ENCODE results near the gene SGPP1. TPM values are rescaled to one million over a fixed set of nuclear protein-coding genes. Genes with fewer than 3 reads are reported as not detected.

The SGPP1 gene
- total RNA-seq, 1 experiment from 2014 or later, result 5.5 TPM

DNA sequence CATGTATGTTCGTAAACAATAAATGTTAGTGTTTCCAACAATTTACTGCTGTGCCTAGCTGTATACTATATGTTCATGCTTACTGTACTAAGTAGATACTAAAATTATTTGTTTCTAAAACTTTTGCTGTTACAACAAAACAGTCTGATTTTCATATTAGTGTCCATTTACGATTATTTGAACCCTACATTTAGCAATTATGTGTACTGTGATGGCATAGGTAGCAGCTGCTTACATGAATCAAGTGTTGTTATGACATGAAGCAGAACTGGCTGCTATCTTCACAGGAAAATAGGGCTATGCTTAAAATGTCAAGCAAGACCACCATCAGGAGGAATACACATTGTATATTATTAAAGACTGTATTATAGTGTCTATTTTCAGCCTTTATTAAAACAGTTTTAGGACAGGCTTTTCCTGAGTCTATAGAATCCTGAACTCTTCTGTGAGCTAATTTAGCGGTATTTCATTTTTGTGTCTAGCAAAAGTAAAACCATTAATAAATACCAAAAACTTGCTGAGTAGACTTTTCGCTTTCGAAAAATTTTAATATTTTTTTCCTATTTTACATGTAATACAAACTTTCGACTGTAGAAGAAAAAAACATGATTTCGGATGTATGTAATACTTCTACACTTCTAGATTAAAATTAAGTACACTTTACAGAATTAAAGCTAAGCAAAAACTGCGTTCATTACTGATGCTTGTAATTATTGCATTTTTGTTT, 85.0 kb downstream of the SGPP1 start:
- Mint-ChIP-seq H3K27ac (peak overlapping the region in 1 of 3 experiments; percentile 96; a peak in 2 of 7 replicates), H3K4me1 (peaks cover 2 to 12% of the 10 kb centered on the region in 2 experiments), H3K4me3 (peak overlapping the region; percentile 86 to 96), H3K36me3 (ENCODE audit: insufficient read depth in 1 of 3, low read depth in 3 of 3) (peaks cover 14 to 17% (median 17%) of the 10 kb centered on the region in 3 experiments), H3K9me3 (no peaks in the 10 kb centered on the region), H3K27me3 (ENCODE audit: low read depth) (no peaks in the 10 kb centered on the region)
- Histone ChIP-seq H2AFZ (ENCODE audit: low read length) (no peak overlapping the region), H2BK15ac (ENCODE audit: low read depth, low read length) (no peak overlapping the region), H4K91ac (ENCODE audit: insufficient read length, low read depth, low read length) (no peak overlapping the region), H3K56ac (ENCODE audit: insufficient read length, low read depth, low read length) (no peak overlapping the region), H2AK5ac (ENCODE audit: insufficient read length, low read length) (no peak overlapping the region), H2BK20ac (ENCODE audit: low read depth, low read length, poor library complexity, severe bottlenecking) (no peak overlapping the region), H4K20me1 (ENCODE audit: control insufficient read depth, insufficient read depth, insufficient read length) (no peaks in the 10 kb centered on the region), H3K9ac (ENCODE audit: extremely low read depth, insufficient read length, low read length) (peak overlapping the region; percentile 19), H2BK12ac (ENCODE audit: insufficient read length, low read depth, low read length) (no peak overlapping the region), H3K23ac (ENCODE audit: insufficient read length, low read depth, low read length) (no peak overlapping the region), H3K14ac (ENCODE audit: insufficient read depth, low read length) (no peak overlapping the region), H3T11ph (ENCODE audit: low read length) (no peak overlapping the region), H3K4me2 (ENCODE audit: insufficient read depth, insufficient read length, low read length) (peak overlapping the region; percentile 48), H4K8ac (replicated peaks; ENCODE audit: insufficient read length, low read depth, low read length) (no peak overlapping the region), H2BK120ac (ENCODE audit: low read depth, low read length, poor library complexity, severe bottlenecking) (no peak overlapping the region), H3K79me1 (ENCODE audit: insufficient read depth, low read depth, low read length, poor library complexity, severe bottlenecking) (peaks cover 3% of the 10 kb centered on the region), H3K27me3 (ENCODE audit: insufficient read depth, low read length) (no peaks in the 10 kb centered on the region), H2BK5ac (ENCODE audit: insufficient read length, low read length) (no peak overlapping the region), H3K4ac (ENCODE audit: low read depth, low read length) (no peak overlapping the region), H3K23me2 (ENCODE audit: insufficient read length, low read depth, low read length, poor library complexity, severe bottlenecking) (no peaks in the 10 kb centered on the region), H3K18ac (ENCODE audit: insufficient read length, low read depth, low read length) (no peak overlapping the region), H3K9me3 (ENCODE audit: control insufficient read depth, low read depth, low read length) (no peaks in the 10 kb centered on the region), H4K5ac (ENCODE audit: insufficient read length, low read depth, low read length) (no peak overlapping the region), H3K79me2 (ENCODE audit: insufficient read depth, low read length) (peaks cover 8% of the 10 kb centered on the region; the same call in 1 of the 2 replicates), H3K4me1 (ENCODE audit: insufficient read depth, low read length) (peaks cover 4% of the 10 kb centered on the region; the same call in 1 of the 2 replicates), H3K27ac (ENCODE audit: insufficient read length, low read depth, low read length) (no peak overlapping the region)
- WGBS (ENCODE audit: extremely low coverage, insufficient read length, low lambda C conversion rate), result no CpG with 5 or more reads among the region's 8 CpGs
- no peak for DNase-seq
- TF ChIP-seq, protein P1, sequence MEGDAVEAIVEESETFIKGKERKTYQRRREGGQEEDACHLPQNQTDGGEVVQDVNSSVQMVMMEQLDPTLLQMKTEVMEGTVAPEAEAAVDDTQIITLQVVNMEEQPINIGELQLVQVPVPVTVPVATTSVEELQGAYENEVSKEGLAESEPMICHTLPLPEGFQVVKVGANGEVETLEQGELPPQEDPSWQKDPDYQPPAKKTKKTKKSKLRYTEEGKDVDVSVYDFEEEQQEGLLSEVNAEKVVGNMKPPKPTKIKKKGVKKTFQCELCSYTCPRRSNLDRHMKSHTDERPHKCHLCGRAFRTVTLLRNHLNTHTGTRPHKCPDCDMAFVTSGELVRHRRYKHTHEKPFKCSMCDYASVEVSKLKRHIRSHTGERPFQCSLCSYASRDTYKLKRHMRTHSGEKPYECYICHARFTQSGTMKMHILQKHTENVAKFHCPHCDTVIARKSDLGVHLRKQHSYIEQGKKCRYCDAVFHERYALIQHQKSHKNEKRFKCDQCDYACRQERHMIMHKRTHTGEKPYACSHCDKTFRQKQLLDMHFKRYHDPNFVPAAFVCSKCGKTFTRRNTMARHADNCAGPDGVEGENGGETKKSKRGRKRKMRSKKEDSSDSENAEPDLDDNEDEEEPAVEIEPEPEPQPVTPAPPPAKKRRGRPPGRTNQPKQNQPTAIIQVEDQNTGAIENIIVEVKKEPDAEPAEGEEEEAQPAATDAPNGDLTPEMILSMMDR (conservative IDR thresholded peaks at IDR 0.05), result no peak

All from H9 (cell line).